Measurements from ENCODE around the gene VPS13D. TPM values are rescaled to one million over a fixed set of nuclear protein-coding genes. Genes with fewer than 3 reads are reported as not detected.
"Not testable (repeated sequence)": the region's sequence is repeated elsewhere in the genome, so short reads cannot be mapped to it uniquely, and the experiment has no call there.

Gene VPS13D
- polyA plus RNA-seq, 1 experiment, result 22.3 TPM

- no peaks in the 10 kb centered on the region for H3K27me3 ChIP-seq (ENCODE audit: control insufficient read depth, insufficient read depth, low read length)
- H3K4me3 ChIP-seq (ENCODE audit: low read depth, low read length), result no peak overlapping the region
- DNase-seq (ENCODE audit: low read depth), result peak; percentile 73
- H3K36me3 ChIP-seq (ENCODE audit: control insufficient read depth, insufficient read depth, low read length), result no peaks in the 10 kb centered on the region
- POLR2A ChIA-PET, result no interaction called here
- CTCF ChIA-PET, result no interaction called here
- TF ChIP-seq CTCF (IDR thresholded peaks at IDR 0.05; ENCODE audit: insufficient read depth, low read depth, low read length), result no peak
Measured at GRCh38 chr1:12521096-12521495, 291.3 kb downstream of the VPS13D start.

GRCh38 chr1:12522780-12523179, 292.9 kb downstream of the VPS13D start:
- CTCF ChIA-PET, POLR2A ChIA-PET: not testable (repeated sequence)

GRCh38 chr1:12524266-12524665, 294.4 kb downstream of the VPS13D start:
- POLR2A ChIA-PET, result no interaction called here
- CTCF ChIA-PET, result interaction anchor here (0.6 kb wide), 1 partner anchor 31 kb away, joined by 3 read pairs; no protein-coding TSS in a partner anchor
- H3K4me3 ChIP-seq (ENCODE audit: low read depth, low read length), result no peak overlapping the region
- no peaks in the 10 kb centered on the region for H3K27me3 ChIP-seq (ENCODE audit: control insufficient read depth, insufficient read depth, low read length)
- DNase-seq (ENCODE audit: low read depth), result no peak
- TF ChIP-seq CTCF (IDR thresholded peaks at IDR 0.05; ENCODE audit: insufficient read depth, low read depth, low read length), result no peak
- H3K36me3 ChIP-seq (ENCODE audit: control insufficient read depth, insufficient read depth, low read length), result no peaks in the 10 kb centered on the region

More at GRCh38 chr1:12522780-12523179, 292.9 kb downstream of the VPS13D start:
- H3K4me3 ChIP-seq (ENCODE audit: low read depth, low read length); H3K27me3 ChIP-seq (ENCODE audit: control insufficient read depth, insufficient read depth, low read length); H3K36me3 ChIP-seq (ENCODE audit: control insufficient read depth, insufficient read depth, low read length); DNase-seq (ENCODE audit: low read depth): not testable (repeated sequence)

GRCh38 chr1:12525311-12526181, 295.7 kb downstream of the VPS13D start:
- POLR2A ChIA-PET, result no interaction called here
- CTCF ChIA-PET, result no interaction called here
- TF ChIP-seq CTCF (IDR thresholded peaks at IDR 0.05; ENCODE audit: insufficient read depth, low read depth, low read length), result no peak

GRCh38 chr1:12527564-12527963, 297.7 kb downstream of the VPS13D start:
- POLR2A ChIA-PET, result no interaction called here

More at GRCh38 chr1:12525311-12526181, 295.7 kb downstream of the VPS13D start:
- H3K27me3 ChIP-seq (ENCODE audit: control insufficient read depth, insufficient read depth, low read length), result no peaks in the 10 kb centered on the region
- no peak overlapping the region for H3K4me3 ChIP-seq (ENCODE audit: low read depth, low read length)
- DNase-seq (ENCODE audit: low read depth), result no peak
- H3K36me3 ChIP-seq (ENCODE audit: control insufficient read depth, insufficient read depth, low read length), result no peaks in the 10 kb centered on the region

More at GRCh38 chr1:12527564-12527963, 297.7 kb downstream of the VPS13D start:
- CTCF ChIA-PET, result interaction anchor here (1.0 to 2.4 kb wide), 2 partner anchors 9 to 10 kb away, joined by 3 to 5 read pairs; no protein-coding TSS in a partner anchor
- H3K27me3 ChIP-seq (ENCODE audit: control insufficient read depth, insufficient read depth, low read length), result no peaks in the 10 kb centered on the region
- H3K4me3 ChIP-seq (ENCODE audit: low read depth, low read length), result no peak overlapping the region
- no peak for TF ChIP-seq CTCF (IDR thresholded peaks at IDR 0.05; ENCODE audit: insufficient read depth, low read depth, low read length)
- no peak for DNase-seq (ENCODE audit: low read depth)
- no peaks in the 10 kb centered on the region for H3K36me3 ChIP-seq (ENCODE audit: control insufficient read depth, insufficient read depth, low read length)
